ENCODE measurements around the gene C19orf33.

Gene C19orf33

DNA sequence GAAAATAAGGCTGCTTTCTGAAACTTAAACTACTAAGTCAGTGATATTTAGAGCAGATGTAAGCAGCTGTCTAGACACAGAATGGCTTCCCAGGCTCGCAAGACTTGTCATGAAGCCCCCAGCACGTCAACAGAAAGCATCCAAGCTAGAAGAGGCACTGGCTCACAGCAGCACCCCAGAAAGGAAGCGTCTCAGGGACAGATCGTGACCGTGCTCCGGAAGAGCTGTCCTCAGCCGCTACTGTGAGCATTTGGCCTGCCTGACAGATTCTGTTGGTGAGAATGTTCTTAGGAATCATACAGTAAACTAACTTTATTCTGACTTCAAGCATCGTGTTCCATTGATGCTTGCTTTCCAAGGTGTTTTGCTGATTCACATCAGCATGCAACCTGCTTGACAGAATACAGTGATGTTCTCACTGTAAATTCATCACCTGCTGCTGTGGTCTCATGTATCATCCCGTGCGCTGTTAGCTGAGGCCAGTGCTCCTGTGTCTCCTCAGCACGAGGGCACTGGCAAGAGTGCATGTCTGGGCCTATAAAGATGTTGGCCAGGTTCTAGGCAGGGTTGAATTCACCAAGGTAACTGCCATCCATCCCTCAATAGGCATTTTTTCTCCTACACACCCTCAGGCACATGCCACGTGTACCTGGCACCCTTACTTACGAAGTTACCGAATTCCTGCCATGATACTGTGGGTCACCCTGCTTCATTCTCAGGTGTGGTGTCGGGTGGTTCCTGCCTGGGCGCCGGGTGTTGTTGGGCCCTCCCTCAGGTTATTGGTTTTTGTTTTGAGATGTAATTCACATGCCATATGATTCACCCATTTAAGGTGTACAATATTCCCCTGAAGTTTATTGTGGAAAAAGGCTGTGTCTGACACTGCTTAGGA is 23.8 kb upstream of the C19orf33 start:
- DNase-seq (ENCODE audit: low spot score): no peak

DNA sequence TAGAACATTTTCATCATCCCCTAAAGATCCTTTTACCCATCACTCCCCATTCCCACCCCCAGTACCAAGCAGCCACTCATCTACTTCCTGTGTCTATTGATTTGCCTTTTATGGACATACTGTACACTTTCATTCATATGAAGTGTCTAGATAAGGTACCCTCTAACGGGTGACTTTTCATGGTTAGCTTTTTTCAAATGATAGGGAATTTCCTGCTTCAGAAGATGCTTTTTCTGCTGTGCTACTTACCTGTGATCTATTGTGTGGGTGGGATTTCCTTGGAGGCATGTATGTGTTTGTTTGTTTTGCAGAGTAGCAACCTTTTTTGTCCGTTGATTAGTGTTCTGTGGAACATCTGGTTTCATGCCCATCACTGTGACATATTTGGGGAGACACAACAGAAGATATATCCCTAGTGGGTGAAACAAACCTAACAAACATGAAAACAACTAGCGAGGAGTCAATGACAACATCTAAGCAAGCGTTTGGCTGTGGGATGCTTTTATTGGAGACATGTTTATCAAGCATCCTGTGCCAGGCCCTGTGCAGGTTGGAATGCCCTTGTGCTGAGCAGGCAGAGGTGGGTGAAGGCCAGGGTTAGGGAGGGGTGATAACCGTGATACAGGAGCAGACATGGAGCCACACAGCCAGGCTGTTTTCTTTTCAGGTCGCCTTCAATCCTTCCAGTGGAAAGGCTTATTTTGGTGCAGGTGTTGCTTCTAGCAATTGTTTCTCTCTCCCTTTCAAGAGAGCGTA is 22.1 kb upstream of the C19orf33 start:
- DNase-seq (ENCODE audit: low spot score): no peak

- no peak for DNase-seq (ENCODE audit: low spot score)
Observed at GRCh38 chr19:38283271-38283670, 20.8 kb upstream of the C19orf33 start.

DNA sequence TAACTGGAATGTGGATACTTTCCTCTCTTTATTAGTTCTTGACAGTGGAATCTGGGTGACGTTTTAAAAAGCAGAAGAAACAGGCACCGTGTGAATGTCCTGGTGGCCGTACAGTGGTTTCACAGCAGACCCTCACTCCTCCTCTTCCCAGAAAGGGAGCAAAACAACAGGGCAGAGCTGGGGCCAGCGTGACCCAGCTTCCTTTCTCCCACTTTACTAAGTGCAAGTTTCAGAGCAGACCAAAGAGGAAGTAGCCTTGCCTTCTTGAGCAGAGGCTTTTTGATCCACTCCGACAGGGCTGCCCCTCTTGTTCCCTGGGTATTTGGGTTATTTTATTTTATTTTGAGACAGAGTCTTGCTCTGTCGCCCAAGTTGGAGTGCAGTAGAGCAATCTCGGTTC is 19.6 kb upstream of the C19orf33 start:
- no peak for DNase-seq (ENCODE audit: low spot score)

- no peak for DNase-seq (ENCODE audit: low spot score)
Observed at GRCh38 chr19:38285567-38285966, 18.5 kb upstream of the C19orf33 start.

DNA sequence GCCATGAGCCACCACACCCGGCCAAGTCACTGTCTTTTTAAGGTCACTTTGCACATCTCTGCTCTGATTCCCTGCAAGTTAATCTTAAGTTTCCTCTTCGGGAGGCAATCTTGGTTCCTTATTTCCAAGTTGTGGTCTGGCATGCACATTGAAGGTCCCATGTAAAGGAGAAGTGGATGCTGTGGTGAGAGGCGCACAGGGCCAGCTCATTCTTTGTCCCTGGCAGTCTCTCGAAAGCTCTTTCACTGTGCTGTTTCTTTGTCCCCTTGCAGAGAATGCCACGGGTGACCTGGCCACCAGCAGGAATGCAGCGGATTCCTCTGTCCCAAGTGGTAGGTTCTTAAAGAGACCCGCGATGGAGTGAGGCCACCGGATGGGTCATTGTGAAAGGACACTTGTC is 16.4 kb upstream of the C19orf33 start:
- no peak for DNase-seq (ENCODE audit: low spot score)

DNA sequence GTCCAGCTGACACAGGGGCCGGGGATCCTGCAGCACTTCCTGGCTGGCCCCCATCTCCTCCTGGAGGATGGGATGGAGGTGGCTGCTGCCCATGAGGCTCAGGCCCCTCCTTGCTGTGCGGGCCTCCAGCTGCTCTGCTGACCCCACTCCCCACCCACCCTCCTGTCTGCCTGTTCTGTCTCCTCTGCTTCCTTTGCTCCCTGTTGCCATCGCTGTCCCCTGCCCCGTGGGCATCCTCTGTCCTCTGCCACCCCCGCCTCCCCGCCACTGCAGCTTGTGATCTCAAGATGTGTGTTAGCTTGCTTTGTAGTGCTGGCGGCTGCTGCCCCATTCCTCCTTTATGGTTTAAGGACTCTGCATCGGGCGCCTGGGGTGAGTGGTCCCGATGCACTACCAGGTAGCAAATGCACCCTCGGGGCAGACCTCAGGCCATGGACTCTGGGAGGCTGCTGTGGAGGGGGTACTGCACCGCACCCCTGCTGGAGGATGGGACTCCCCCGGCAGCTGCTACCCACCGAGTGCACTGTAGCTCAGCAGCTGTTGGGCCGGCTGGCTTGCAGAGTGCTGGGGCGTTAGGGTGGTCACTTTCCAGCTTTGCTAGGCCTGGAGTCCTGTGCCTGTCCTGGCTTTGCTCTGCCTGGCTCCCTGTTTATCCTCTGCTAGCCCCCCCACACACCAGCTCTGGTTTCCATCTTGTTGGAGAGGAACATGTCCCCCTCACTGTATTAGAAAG is 15.8 kb upstream of the C19orf33 start:
- DNase-seq (ENCODE audit: low spot score): no peak

DNA sequence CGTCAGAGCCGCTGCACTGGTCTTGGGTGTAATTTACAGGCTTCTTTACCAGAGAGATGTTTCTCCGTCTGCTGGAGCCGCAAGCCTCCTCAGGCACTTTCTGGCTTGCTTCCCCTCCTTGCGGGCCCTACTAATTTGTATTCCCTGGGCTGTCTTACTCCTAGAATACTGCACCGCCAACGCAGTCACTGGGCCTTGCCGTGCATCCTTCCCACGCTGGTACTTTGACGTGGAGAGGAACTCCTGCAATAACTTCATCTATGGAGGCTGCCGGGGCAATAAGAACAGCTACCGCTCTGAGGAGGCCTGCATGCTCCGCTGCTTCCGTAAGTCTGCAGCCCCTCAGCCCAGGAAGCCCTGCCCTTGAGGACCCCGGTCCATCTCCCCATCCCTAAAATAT is 14.1 kb upstream of the C19orf33 start:
- DNase-seq (ENCODE audit: low spot score): no peak

GRCh38 chr19:38290631-38291147 is 13.4 kb upstream of the C19orf33 start:
- DNase-seq (ENCODE audit: low spot score): no peak

DNA sequence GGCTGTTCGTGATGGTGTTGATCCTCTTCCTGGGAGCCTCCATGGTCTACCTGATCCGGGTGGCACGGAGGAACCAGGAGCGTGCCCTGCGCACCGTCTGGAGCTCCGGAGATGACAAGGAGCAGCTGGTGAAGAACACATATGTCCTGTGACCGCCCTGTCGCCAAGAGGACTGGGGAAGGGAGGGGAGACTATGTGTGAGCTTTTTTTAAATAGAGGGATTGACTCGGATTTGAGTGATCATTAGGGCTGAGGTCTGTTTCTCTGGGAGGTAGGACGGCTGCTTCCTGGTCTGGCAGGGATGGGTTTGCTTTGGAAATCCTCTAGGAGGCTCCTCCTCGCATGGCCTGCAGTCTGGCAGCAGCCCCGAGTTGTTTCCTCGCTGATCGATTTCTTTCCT is 12.2 kb upstream of the C19orf33 start:
- DNase-seq (ENCODE audit: low spot score): no peak

- no peak for DNase-seq (ENCODE audit: low spot score)
Observed at GRCh38 chr19:38293281-38293680, 10.8 kb upstream of the C19orf33 start.

DNA sequence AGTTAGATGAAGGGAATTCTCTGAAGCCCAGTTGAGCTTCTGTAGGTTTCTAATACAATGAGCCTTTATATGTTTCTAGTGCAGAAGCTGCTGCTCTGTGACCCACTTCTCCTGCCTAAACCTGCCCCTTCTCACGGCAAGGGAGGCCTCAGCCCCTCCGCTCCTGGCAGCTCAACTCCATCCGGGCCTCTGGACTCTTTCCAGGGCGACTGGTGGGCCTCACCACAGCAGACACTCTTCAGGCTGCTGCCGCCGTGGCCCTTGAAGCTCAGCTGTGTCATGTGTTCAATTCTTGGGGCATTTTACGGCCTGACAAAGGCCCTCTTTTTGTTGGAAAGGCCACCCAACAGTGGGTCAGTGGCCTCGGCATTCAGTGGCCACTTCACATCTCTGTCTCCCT is 10.0 kb upstream of the C19orf33 start:
- DNase-seq (ENCODE audit: low spot score): no peak

DNA sequence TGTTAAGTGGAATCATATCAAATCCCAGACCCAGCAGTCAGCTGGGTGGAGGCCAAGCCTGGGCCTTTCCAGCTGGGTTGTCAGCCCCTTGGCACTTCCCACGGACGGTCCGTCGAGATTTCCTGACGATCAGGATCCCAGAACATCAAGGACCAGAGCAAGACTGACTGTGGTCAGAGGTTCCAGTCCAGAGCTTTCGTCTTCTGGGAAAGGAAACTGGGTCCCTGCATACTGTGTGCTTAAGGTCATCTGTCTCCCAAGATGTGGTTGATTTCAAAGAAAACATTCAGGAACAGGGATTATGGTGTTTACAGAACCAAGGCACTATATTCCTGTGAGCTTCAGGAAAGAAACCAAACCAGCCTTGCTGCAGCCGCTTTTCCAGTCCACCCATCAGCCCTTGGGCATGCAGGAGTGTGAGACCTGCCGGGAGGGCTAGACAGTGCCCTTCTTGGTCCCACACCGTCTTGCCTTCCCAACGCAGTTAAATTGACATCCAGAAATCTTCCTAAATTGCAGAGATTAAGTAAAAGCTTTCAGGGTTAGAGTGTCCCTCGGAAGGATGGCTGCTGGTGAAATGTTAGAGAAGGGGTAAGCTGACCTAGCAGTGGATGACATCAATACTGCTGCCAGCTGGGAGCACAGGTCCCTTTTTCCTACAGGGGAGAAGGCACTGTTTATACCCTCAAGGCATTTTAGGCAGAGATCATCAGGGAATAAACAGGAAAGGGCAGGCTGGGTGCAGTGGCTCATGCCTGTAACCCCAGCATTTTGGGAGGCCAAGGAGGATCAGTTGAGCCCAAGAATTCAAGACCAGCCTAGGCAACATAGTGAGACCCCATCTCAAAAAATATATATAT is 5.0 kb upstream of the C19orf33 start:
- DNase-seq (ENCODE audit: low spot score): no peak

DNA sequence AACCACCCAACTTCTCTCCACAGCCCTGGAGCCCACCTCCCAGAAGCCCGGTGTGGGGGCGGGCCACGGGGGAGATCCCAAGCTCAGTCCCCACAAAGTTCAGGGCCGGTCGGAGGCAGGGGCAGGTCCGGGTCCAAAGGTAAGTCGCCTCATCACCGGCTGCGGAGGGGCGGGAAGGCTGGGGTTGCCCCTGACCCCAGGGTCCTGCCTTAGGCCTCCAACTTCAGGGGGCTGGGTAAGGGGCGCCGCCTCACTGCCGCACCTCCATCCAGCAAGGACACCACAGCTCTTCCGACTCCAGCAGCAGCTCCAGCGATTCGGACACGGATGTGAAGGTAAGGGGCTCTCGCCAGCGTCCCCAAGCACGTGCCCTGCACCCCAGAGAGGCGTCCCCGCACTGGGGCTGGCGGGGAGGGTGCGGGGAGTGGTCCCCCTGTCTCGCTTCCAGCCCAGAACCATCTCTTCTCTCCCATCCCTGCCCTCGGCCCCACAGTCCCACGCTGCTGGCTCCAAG is 358 bp downstream of the C19orf33 start:
- DNase-seq (ENCODE audit: low spot score): no peak

DNA sequence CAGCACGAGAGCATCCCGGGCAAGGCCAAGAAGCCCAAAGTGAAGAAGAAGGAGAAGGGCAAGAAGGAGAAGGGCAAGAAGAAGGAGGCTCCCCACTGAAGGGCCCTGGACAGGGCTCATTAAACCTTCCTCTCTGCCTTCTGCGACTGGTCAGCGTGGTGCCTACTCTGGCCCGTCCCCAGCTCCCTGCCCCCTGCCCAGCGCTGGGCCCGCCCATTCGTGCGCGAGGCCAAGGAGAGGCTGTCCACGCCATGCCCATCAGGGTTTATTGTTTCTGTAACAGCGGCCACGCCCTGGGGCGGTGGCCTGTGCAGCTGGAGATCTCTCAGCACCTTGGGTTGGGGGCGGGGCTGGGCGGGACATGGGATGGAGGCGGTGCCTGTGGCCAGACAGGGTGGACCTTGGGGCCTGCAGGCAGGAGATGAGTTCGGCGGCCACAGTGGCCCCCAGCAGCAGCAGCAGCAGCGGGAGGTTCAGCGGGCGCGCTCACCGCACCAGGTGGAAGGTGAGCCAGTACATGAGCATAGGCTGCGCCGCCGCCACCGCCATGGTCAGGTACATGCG is 897 bp downstream of the C19orf33 start:
- no peak for DNase-seq (ENCODE audit: low spot score)

DNA sequence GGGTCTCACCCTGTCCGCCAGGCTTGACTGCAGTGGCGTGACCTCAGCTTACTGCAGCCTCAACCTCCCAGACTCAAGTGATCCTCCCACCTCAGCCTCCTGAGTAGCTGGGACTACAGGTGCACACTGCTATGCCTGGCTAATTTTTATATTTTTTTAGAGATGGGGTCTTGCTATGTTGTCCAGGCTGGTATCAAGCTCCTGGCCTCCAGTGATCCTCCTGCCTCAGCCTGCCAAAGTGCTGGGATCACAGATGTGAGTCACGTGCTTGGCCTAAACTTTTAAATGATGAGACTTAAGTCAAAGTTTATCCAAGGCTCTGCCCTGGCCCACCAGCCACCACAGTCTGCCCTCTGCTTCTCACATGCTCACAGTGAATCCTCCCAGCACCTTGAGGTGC is 2.2 kb downstream of the C19orf33 start:
- DNase-seq (ENCODE audit: low spot score): no peak

GRCh38 chr19:38307076-38307475 is 3.0 kb downstream of the C19orf33 start:
- DNase-seq (ENCODE audit: low spot score): no peak

GRCh38 chr19:38307597-38307996 is 3.5 kb downstream of the C19orf33 start:
- no peak for DNase-seq (ENCODE audit: low spot score)

DNA sequence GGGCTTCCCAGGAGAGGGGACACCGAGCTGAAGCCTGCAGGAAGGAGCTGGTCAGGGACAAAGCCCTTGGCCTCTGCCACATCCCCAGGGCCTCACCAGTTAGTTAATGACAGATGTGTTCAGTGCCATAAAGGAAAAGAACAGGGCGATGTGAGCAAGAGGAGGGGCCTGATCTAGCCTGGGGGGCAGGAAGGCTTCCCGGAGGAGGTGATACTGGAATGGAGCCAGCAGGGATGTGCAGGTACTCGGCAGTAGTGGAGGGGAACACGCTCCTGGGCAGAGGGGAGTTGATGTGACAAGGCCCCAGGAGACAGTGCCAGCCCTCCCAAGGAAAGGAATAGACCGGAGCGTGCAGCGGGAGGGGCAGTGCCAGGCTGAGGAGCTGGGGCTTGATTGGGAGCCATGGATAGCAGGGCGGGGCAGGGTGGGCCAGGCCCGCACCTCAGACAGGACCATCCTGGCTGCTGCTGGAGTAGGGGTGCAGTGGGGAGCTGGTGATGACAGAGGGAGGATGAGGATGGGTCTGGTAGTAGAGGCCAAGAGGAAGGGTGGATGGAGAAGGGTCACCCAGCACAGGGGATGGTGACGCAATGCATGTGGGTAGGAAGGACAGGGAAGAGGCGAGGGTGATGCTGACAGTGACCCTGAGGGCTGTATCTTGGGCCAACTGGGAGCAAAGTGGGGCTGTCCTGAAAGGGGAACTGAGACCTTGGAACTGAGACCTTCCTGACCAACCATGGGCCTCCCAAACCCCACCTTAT is 4.1 kb downstream of the C19orf33 start:
- no peak for DNase-seq (ENCODE audit: low spot score)
